Measurements from ENCODE around the gene CCDC158.

DNA sequence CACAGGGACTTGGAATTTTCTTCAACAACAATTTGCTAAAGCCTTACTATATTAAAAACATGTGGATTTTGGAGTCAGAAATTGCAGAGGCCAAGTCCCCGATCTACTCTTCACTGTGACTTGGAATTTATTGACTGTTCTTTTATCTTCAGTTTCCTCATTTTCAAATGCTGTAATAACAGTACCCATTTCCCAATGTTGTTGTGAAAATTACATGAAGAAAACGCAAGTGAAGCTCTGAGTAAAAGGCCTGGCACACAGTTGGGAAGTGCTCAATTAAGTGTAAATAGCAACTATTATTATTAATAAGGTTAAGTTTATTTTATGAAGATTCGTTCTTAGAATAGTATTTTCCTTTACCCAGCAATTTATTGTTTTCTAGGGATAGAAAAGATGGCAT is 98.7 kb downstream of the CCDC158 start:
- TF ChIP-seq POLR2A (IDR thresholded peaks at IDR 0.05) (no peak), CTCF (IDR thresholded peaks at IDR 0.05) (no peak)

Measured in ovary (tissue), 3 donors.